HG02588 (cell line): ENCODE results near the gene SKIDA1.

Experiments
- ATAC-seq: cut with Tn5 transposase; IDR thresholded peaks from one replicate; pipeline ENCODE4 v1.9.1; 2021; ENCODE audit warnings: mild to moderate bottlenecking, moderate library complexity; ENCODE audit not compliant: unreplicated experiment

The SKIDA1 gene

DNA sequence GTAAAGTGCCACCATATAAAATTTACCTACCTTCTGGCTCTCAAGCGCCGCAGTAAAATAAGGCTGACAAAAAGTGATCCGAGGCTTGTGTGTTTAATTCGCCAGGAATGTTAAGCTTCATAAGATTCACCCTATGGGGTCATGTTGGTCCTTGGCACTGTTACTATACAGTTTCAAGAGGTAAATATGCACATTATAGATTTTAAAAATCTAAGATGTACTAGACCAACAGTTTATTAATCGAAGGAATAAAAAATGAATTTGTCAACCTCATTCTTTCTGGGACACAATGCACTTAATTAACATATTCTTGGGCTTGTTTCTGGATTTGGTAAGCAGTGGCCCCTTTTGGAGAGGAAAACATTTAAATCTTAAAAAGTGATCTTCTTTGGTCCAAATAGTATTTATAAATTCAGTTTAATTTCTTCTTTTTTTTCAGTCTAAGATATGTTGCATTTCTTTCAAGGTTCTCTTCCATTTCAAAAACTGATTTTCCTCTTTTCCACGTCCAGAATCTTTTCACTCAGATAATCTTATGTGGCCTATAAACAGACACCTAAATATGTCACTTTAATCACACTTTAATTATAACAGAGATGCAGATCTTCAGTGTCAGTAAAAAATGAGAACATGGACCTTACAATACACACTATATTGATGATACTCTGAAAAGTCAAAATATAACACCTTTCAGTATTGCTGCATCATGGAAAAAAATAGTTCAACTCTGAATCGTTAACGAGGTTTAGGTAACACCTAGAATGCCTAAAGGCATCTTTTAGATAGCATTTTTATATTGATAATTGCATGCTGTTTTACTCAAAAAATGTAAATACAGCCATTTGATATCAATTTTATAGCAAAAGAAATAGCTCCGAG lies 3.8 kb upstream of the SKIDA1 start:
- no peak for ATAC-seq

DNA sequence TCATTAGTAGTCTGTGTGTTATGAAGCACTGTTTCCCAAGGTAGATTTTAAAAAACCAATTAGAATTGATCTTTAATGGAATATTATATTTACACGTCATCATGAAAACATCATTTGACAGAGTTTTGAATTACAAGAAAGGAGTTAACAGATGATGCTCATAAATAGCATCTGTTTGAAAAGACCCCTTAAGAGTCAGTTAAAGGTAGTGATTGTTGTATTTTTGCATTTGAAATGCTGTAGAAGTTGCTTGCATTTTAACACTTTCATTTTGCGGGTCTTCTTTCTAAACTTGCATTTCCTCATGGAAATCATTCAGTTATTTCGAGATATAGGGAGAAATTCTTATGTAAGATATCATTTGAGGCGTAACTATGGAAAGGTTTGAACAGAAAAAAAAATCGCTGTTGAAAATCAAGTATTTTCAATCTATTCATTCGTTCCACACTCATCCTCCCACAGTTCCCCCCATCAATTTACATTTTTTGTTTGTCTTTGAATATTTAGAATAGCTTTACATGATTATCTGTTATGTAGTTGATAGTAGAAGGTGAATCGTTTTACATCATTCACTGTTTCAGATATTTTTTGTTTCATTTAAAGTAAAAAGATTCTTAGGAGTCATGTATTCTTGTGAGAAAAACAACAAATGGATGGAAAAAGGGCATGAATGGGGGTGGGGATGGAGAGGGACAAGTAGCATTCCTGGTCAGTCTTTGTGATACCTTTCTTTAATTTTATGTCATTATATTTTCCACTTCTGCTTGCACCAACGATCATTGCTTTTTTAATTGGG lies 3.0 kb upstream of the SKIDA1 start:
- no peak for ATAC-seq

DNA sequence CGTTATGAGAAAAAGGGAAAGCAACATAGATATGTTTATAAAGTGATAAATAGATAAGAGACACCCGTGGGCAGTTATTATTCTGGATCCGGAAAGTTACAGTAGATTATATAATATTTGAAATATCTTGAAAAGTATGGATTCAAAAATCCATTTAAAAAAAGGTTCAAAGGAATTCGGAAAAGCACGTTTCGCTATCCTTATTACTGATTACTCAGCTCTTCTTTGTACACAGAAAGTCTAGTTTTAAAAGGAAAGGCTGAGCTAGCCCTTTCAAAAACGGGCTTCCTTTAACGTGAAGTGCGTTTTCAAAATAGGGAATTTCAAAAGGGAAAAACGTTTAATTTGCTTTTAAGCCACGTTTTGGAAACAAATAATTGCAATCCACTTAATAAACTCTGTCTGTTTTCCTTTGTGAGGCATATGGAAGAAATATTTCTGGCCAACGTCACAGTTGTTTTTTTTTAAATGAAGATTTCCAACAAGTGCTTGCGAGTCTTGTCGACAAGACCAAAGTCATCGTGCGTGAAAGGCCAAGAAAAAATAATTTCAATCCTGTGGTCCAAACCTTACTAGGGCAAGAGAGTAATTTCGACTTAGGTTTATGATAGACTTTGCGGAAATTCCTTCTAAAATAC lies 2.2 kb upstream of the SKIDA1 start:
- ATAC-seq = no peak

DNA sequence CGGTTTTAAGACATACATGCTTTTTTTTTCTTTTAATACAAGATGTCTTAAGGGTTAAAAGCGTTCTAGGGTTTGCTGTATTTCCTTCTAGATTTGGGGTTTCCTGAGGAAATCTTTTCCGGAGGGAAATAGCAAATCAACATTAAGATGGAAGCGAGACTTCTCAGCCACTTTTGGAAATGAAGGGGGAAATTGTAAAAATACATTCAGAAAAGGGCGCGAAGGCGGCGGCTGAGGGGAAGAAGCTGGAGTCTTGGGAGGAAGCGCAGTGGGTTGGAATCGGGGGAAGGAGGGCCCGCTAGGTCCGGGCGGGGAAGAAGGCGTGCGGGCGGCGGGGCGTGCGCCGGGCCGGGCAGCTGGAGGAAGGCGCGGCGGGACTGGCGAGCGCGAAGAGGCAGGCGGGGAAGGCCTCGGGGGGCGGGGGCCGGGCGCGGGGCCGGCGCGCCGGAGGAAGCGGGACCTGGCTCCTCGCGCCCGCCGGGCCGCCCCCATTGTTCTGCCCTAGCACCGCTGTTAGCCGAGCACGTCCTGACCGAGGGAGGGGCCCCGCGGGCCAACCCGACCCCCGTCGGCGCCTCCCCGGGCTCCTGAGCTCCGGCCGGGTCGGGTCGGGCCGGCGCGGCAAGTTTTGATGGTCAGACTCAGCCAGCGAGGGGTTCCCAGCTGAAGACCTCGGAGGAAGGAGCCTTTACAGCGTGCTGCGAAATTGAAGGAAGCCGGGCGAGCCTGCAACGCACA lies 1.5 kb upstream of the SKIDA1 start:
- ATAC-seq = peak; percentile 34

DNA sequence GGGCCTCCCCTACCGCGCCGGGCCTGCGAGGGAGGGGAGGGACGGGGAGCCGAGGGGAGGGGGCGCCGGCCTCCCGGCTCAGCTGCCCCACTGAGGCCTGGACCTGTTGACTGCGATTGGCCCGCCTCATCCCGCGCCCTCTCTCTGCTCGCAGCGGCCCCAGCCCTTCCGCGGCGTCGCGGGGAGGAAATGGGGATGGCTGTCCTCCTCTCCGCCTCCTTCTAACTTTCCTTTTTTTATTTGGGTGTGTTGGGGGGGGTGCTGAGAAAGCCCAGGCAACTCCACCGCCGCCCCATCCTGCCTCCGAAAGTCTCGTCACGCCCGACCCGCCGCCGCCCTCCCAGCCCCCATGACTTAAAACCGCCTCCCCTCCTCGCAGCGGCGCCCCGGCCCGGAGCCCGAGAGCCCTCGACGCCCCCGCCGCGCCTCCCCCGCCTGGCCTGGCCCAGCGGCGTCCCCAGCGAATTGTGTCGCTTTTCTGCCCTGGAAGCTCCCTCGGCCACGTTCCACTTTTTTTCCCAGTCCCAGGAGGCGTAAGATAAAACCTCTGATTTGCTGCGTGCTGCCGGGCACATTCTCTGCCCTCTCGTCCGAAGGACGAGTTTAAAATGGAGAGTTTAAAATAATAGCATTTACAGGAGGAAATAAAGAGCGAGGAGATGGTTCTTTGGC lies 842 bp upstream of the SKIDA1 start:
- ATAC-seq = peak; percentile 35

DNA sequence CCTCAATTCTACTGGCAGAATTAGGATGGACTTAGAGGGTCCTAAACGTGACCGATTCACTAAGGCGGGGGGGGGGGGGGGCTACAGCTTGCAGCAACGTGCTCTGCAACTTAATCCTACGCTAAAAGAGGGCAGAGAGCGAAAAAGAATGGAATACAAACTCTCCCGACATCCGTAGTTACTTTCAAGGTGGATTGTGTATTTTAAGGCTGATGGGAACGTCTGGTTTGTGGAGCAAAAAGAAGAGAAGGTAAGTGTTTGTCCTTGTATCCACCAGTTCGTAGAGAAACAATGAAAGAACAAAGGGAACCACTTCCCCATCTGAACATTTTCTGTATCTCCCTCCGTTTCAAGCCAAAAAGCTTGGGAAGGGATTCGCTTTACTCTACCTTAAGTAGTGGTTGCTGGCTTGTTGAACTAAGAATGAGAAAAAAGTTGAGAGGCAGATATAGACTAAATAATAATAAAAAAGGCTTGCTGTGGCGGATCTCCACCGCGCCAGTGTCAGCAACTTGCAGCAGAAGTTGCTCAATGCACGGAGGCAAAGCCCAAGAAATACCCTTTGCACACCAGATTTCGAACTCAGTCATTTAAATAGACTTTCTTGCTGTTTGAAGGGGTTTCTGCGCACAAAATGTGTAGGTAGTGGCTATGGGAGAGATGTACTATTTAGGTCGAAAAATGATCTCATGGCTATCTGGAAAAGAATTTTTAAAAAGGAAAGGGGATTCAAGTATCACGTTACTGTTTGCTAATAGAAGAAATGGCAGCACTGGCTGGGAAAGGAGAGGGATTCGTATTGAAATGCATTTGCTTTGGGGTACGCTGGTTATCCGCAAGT lies 736 bp downstream of the SKIDA1 start:
- no peak for ATAC-seq

DNA sequence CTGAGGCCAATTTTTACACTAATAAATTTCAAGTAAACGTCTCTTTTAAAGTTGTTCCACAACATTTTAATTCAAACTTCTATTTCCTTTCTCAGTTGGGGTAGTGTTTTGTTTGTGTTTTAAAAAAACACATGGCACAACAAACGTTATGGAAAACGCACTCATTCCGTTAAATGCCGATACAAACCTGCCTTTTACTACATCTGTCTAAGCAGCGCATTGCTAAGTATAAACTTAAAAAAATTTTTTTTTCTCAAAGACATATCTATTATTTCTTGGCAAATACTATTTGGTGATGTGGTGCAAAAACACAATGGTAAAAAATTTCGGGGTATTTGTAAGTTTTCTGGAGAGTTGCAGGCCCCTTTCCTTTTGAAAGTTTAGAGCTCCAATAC lies 1.4 kb downstream of the SKIDA1 start:
- ATAC-seq = no peak

DNA sequence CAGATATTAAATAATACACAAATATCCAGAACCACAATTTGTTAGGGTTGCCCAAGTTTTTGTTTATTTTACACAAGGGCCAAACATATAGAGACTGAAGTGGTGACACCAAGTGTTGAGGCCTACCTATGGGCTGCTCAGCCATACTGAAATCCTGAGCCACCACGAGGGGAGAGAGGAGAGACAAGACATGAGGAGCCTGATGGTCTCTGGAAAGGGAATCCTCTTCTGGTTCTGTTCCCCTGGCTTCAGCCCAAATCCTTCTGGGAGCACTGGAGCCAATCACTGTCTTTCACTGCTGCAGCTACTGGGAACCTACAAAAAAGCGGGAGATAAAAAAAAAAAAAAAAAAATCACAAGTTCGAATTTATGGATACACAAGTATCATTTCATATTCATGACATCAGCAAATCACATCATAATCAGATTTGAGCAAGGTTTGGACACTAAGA lies 1.9 kb downstream of the SKIDA1 start:
- ATAC-seq = no peak

DNA sequence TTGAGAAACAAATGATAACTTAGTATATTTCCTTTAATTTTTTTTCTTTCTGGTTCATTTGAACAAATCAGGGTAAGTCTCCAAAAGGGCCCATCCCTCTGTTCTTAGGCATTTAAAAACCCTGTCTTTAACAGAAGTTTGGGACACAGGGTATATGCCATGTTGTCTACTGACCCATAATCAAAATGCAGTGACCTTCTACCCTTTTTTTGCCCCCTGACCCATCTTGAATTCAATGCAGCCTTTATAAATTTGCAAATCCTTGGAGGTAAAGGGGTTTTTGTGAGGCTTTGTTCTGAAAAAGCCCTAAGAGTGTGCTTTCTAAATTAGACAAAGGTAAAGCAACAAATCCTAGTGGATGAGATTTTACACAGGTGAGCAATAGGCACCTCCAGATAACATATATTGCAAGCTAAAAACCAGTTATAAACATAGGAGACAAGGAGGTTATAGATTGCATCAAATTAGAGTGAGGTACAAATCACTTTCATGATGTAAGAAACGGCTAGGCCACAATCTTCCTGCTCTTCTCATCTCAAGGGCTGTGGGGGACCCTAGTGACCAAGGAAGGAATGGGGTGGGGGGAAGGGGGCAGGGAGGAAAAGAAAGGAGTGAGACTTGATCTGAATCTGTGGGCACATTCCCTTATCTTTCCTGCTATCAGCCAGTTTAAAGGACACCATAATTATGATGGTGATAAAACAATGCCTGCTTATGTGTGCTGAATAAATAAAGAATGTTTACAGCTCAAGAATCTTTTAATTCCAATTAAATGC lies 2.7 kb downstream of the SKIDA1 start:
- no peak for ATAC-seq

DNA sequence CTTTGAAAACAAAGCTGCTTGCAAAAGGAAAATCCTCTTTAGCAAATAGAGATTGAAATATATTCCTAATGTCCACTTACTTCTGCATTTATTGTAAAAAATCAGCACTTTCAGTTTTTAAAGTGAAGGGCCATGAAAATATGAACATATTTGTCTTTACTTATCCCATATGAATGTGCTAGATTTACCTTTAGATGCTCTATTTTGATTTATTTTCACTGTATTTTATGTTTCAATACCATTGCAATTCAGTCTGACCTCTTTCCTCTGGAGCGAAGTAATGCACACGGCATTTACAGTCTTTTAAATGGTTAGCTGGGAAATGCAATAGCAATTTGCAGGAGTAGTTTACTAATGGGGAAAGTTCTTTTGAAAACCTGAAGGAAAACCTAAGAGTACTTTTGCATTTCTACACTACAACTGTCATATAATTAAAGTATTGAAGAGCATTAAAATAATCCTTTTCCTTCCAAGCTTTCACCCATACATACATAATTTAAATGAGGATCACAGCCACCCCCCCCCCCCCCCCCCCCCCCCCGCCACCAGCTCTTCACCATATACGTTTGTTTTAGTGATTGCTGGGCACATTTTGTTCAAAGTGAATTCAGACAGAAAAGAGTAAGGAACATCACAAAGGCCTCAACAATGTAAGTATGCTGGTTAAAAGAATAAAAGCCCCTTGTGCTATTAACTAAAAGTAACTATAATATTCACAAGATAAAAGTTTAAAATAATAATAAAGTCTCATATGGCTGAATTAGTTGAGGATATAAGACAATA lies 3.5 kb downstream of the SKIDA1 start:
- ATAC-seq = no peak

DNA sequence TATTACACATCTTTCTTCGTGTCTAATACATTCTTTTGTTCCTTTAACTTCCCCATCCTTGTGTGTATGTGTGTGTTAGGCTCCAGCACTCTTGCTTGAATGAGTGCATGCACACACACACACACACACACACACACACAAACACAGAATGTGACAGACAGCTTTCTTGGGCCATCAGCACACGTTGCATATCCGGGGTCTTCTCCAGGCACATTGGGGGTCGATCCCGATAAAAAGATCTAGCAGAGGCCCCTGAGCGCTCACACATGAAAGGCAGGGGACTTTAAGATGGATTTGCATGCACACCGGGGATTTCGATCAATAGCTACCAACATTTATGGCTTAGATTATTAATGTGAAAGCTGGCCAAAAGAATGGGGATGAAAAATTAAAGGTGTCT lies 4.5 kb downstream of the SKIDA1 start:
- ATAC-seq = no peak

DNA sequence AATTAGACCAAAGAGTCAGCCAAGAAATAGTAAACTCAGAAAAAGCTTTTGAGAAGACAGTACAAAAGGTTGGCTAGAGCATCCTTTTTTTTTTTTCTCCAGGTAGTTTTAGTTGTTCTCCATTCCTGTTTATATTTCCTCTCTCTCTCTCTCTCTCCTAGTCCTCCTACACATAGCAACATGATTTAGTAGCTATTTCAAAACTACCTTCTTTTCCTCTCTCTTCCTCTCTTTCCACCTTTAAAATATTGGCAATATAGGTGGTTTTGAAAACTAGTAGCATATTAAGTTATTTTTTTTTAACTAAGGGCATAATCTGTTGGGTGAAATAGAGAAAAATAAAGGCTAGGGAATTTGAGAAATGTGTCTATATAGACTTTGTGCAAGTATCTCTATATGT lies 5.0 kb downstream of the SKIDA1 start:
- ATAC-seq = no peak

DNA sequence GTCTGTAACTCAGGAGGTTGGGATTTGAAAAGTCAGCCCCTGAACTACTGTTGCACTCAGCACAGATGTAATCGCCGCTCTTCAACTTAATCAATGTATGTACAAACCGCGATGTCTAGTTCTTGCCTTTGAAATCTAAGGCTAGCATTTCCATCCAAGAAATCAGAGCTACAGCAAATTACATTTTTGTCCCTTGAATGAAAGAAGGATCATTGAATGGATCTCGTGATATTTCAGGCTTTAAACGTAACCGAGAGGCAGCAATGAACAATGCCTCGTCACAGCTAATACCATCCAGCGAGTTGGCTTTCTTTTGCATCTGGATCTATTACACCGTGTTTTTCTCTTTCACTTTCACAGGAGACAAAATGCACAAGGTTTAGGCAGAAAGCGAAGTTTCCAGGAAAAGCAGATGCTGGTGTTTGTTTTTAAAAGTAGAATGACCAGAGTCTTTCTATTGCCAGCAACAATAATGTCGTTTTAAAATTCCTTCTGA lies 5.5 kb downstream of the SKIDA1 start:
- ATAC-seq = no peak

DNA sequence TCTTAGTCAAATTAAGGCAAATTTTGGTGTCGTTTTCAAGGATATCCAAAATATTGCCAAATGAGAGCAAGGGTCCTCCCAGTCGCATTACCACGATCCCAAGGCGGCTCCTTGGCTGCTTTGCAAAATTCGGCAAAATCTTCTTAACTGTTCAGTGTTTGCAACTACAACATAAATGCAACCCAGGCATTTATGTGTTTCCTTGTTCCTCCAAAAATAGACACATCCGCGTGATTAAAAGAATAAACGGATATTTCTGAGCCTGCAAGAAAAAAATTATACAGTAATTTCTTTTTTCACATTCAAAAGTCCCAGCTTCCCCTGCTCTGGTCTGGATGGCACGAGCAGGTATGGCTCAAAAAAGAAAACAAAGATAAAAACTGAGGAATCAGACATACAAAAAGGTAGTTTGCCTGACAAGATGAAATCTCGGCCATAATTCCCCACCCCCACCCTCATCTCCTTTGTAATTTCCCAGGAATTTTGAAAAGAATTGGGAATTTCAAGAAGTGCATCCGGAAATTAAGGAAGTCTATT lies 6.0 kb downstream of the SKIDA1 start:
- no peak for ATAC-seq

DNA sequence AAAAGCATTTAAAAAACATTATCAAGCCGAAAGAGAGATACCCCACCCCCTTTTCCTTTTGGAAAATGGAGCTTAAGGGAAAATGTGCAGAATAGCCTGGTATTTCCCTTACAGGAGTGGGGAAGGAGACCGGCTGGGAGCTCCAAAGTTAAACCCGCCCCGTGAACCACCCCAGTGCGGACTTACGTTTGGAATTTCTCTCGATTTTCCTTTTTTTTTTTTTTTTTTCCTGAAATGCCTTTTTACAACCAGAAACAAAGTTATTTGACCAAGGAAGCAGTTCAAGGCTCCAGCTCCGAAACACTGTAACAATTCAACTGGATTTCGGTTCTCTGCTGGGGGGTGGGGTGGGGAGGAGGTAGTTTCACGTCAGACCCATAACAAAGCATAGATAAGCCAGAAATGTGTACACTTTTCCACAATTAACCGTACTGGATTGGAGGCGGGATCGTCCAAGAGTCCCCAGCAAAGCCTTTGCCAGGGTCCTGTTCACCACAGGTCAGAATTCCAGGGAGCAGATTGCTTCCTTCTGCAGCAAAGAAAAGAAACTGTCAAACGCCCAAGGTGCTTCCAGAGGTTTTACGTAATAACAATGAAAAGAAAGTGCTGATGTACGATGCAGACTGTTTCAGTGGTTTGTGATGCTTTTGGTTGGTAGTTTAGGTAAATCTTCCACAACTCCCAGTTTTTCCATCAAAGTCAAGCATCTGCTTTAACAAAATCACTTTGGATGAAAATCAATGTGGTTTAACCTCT lies 6.7 kb downstream of the SKIDA1 start:
- no peak for ATAC-seq

DNA sequence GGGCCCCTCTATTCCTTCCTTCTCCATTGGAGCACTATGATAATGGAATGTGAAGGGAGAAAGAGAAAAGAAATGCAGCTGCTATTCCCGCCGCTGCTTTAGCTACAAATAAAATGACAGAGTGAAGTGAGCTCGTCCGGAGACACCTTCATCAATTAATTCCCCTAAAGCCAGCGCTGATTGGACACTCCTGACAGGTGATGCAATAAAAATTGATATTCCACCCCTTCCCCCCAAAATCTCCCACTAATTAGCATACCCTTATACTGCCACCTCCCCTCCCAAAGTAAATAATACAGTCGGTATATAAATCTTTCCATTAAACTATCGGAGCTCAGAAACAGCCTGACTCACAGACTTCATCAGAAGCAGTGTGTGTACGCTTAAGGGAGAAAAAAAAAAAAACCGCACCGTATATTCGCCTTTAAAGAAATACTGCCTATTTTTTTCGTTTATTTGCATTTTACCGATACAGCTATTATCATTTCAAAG lies 7.3 kb downstream of the SKIDA1 start:
- no peak for ATAC-seq
